T-helper 17 cell (primary cell): ENCODE measurements around the gene HOXA11. TPM values are rescaled to one million over a fixed set of nuclear protein-coding genes. Genes with fewer than 3 reads are reported as not detected.

Experiments
- ATAC-seq: fragments of 150-1000 bp; cut with Tn5 transposase; 2 replicates; pipeline ENCODE4 v1.10.0; 2021; ENCODE audit warnings: mild to moderate bottlenecking, moderate library complexity
- DNase-seq, 3 donors: peaks; one replicate each; pipeline versions ENCODE4 v3.0.0 to v3.0.0-alpha.2; 2020 to 2021
- H3K9me3 ChIP-seq: one replicate; pipeline ENCODE4 v1.7.0; 2013; ENCODE audit warnings: low read length, mild to moderate bottlenecking; ENCODE audit not compliant: control insufficient read depth, poor library complexity, severe bottlenecking
- H3K27ac Mint-ChIP-seq: one replicate; pipeline ENCODE4 v1.8.0; 2022; ENCODE audit warnings: mild to moderate bottlenecking, moderate library complexity, mixed read lengths
- H3K27me3 Mint-ChIP-seq: one replicate; pipeline ENCODE4 v1.8.0; 2022; ENCODE audit warnings: mixed read lengths
- H3K36me3 Mint-ChIP-seq: one replicate; pipeline ENCODE4 v1.8.0; 2022; ENCODE audit warnings: low read depth, mixed read lengths
- H3K4me1 Mint-ChIP-seq: one replicate; pipeline ENCODE4 v1.8.0; 2022; ENCODE audit warnings: mild to moderate bottlenecking, mixed read lengths
- H3K4me3 Mint-ChIP-seq: one replicate; pipeline ENCODE4 v1.8.0; 2022; ENCODE audit warnings: mild to moderate bottlenecking, moderate library complexity, mixed read lengths
- total RNA-seq, 4 donors: library from RNA in 2 of 4; stranded (reverse) in 2 of 4; gene quantifications; one replicate each; pipeline ENCODE4 v1.2.3 and lab custom pipeline; 2022 to 2026

Gene HOXA11
- total RNA-seq, 2 donors from 2014 or later = not detected

- no peak for DNase-seq
- peaks cover 65% of the 10 kb centered on the region for H3K27me3 Mint-ChIP-seq
- no peak overlapping the region for H3K4me3 Mint-ChIP-seq
- no peaks in the 10 kb centered on the region for H3K9me3 ChIP-seq
- H3K4me1 Mint-ChIP-seq = peaks cover 16% of the 10 kb centered on the region
- no peak overlapping the region for H3K27ac Mint-ChIP-seq
- H3K36me3 Mint-ChIP-seq = peaks cover 2% of the 10 kb centered on the region
- ATAC-seq = no peak
These were observed 7.2 kb downstream of the HOXA11 start for GRCh38 chr7:27177795-27178320.

GRCh38 chr7:27176962-27177794 lies 7.9 kb downstream of the HOXA11 start:
- Mint-ChIP-seq H3K36me3 (peaks cover 2% of the 10 kb centered on the region), H3K4me1 (peaks cover 20% of the 10 kb centered on the region), H3K4me3 (no peak overlapping the region), H3K27me3 (peaks cover 65% of the 10 kb centered on the region), H3K27ac (no peak overlapping the region)
- DNase-seq (peak in 1 of 3 donors; percentile 3), ATAC-seq (no peak)
- H3K9me3 ChIP-seq = no peaks in the 10 kb centered on the region

- no peaks in the 10 kb centered on the region for H3K9me3 ChIP-seq
- Mint-ChIP-seq H3K4me3 (no peak overlapping the region), H3K4me1 (peaks cover 25% of the 10 kb centered on the region), H3K27ac (no peak overlapping the region), H3K36me3 (peaks cover 2% of the 10 kb centered on the region), H3K27me3 (peaks cover 72% of the 10 kb centered on the region)
- DNase-seq (peak in 1 of 3 donors; percentile 2), ATAC-seq (no peak)
These were observed 8.5 kb downstream of the HOXA11 start for GRCh38 chr7:27176524-27176845.

- Mint-ChIP-seq H3K4me3 (no peak overlapping the region), H3K36me3 (peaks cover 2% of the 10 kb centered on the region), H3K27me3 (peaks cover 78% of the 10 kb centered on the region), H3K27ac (no peak overlapping the region), H3K4me1 (peaks cover 26% of the 10 kb centered on the region)
- H3K9me3 ChIP-seq = no peaks in the 10 kb centered on the region
- DNase-seq (peak in 1 of 3 donors; percentile 3), ATAC-seq (no peak)
These were observed 9.2 kb downstream of the HOXA11 start for GRCh38 chr7:27175626-27176523.

GRCh38 chr7:27174874-27175625 lies 10.0 kb downstream of the HOXA11 start:
- ATAC-seq = no peak
- H3K27me3 Mint-ChIP-seq = peaks cover 80% of the 10 kb centered on the region
- peaks cover 26% of the 10 kb centered on the region for H3K4me1 Mint-ChIP-seq
- peak overlapping the region; percentile 49 for H3K4me3 Mint-ChIP-seq
- H3K36me3 Mint-ChIP-seq = peaks cover 2% of the 10 kb centered on the region
- DNase-seq = peak in 1 of 3 donors; percentile 6
- H3K27ac Mint-ChIP-seq = no peak overlapping the region
- no peaks in the 10 kb centered on the region for H3K9me3 ChIP-seq

GRCh38 chr7:27173956-27174873 lies 10.8 kb downstream of the HOXA11 start, which contains the start of gene HOXA10:
HOXA10 (minus strand) TSS chr7:27174320; CDS start chr7:27174306, 14 bp downstream.
- H3K36me3 Mint-ChIP-seq = no peaks in the 10 kb centered on the region
- ATAC-seq = no peak
- H3K9me3 ChIP-seq = no peaks in the 10 kb centered on the region
- H3K27ac Mint-ChIP-seq = no peak within 1 kb of the TSS
- H3K4me3 Mint-ChIP-seq = peak within 1 kb of the TSS; percentile 70
- DNase-seq = peak in 1 of 3 donors; percentile 7
- peaks cover 72% of the 10 kb centered on the region for H3K27me3 Mint-ChIP-seq
- H3K4me1 Mint-ChIP-seq = peaks cover 19% of the 10 kb centered on the region

GRCh38 chr7:27173511-27173955 lies 11.5 kb downstream of the HOXA11 start:
- Mint-ChIP-seq H3K4me1 (peaks cover 22% of the 10 kb centered on the region), H3K4me3 (peak overlapping the region; percentile 62), H3K27ac (no peak overlapping the region), H3K27me3 (peaks cover 73% of the 10 kb centered on the region), H3K36me3 (no peaks in the 10 kb centered on the region)
- ATAC-seq (peak; percentile 66), DNase-seq (peak in 1 of 3 donors; percentile 14)
- no peaks in the 10 kb centered on the region for H3K9me3 ChIP-seq

GRCh38 chr7:27172823-27173510 lies 12.1 kb downstream of the HOXA11 start:
- ATAC-seq = peak; percentile 27
- H3K9me3 ChIP-seq = no peaks in the 10 kb centered on the region
- H3K4me1 Mint-ChIP-seq = peaks cover 22% of the 10 kb centered on the region
- no peaks in the 10 kb centered on the region for H3K36me3 Mint-ChIP-seq
- peaks cover 73% of the 10 kb centered on the region for H3K27me3 Mint-ChIP-seq
- no peak overlapping the region for H3K27ac Mint-ChIP-seq
- peak in 1 of 3 donors; percentile 8 for DNase-seq
- peak overlapping the region; percentile 62 for H3K4me3 Mint-ChIP-seq

- peaks cover 22% of the 10 kb centered on the region for H3K4me1 Mint-ChIP-seq
- H3K36me3 Mint-ChIP-seq = no peaks in the 10 kb centered on the region
- peak overlapping the region; percentile 85 for H3K27ac Mint-ChIP-seq
- H3K9me3 ChIP-seq = no peaks in the 10 kb centered on the region
- no peak for ATAC-seq
- DNase-seq = peak in 1 of 3 donors; percentile 0
- peaks cover 73% of the 10 kb centered on the region for H3K27me3 Mint-ChIP-seq
- H3K4me3 Mint-ChIP-seq = peak overlapping the region; percentile 80
These were observed 12.7 kb downstream of the HOXA11 start for GRCh38 chr7:27172315-27172774.

- peak overlapping the region; percentile 80 for H3K4me3 Mint-ChIP-seq
- H3K9me3 ChIP-seq = no peaks in the 10 kb centered on the region
- peaks cover 73% of the 10 kb centered on the region for H3K27me3 Mint-ChIP-seq
- DNase-seq (peak in 1 of 3 donors; percentile 3), ATAC-seq (no peak)
- peak overlapping the region; percentile 85 for H3K27ac Mint-ChIP-seq
- H3K4me1 Mint-ChIP-seq = peaks cover 26% of the 10 kb centered on the region
- peaks cover 2% of the 10 kb centered on the region for H3K36me3 Mint-ChIP-seq
These were observed 13.3 kb downstream of the HOXA11 start for GRCh38 chr7:27171637-27172314.

GRCh38 chr7:27171325-27171636 lies 13.8 kb downstream of the HOXA11 start:
- peaks cover 26% of the 10 kb centered on the region for H3K4me1 Mint-ChIP-seq
- H3K27me3 Mint-ChIP-seq = peaks cover 71% of the 10 kb centered on the region
- H3K27ac Mint-ChIP-seq = peak overlapping the region; percentile 85
- H3K4me3 Mint-ChIP-seq = peak overlapping the region; percentile 80
- H3K36me3 Mint-ChIP-seq = peaks cover 2% of the 10 kb centered on the region
- no peaks in the 10 kb centered on the region for H3K9me3 ChIP-seq
- ATAC-seq = no peak
- no peak for DNase-seq
